Endothelial cell of umbilical vein (primary cell): Measurements from ENCODE around the gene NKX1-1.

Experiments
- CTCF ChIP-seq, 2 donors: IDR thresholded peaks; 1 replicate in 1 of 2; 2 replicates in 1 of 2; pipeline ENCODE4 v1.5.1; 2011; ENCODE audit warnings: low read length in 2 of 2, mild to moderate bottlenecking in 2 of 2, moderate library complexity in 2 of 2, control low read depth in 1 of 2, inconsistent platforms in 1 of 2, low read depth in 1 of 2; ENCODE audit not compliant: insufficient read depth in 1 of 2; ENCODE audit errors: extremely low read depth in 1 of 2
- MAX ChIP-seq: IDR thresholded peaks from 2 replicates; pipeline ENCODE4 v1.6.1; 2011; ENCODE audit not compliant: insufficient read depth, insufficient read length
- POLR2AphosphoS5 ChIP-seq: IDR thresholded peaks from 2 replicates; pipeline ENCODE4 v1.6.1; 2012; ENCODE audit warnings: low read depth, mild to moderate bottlenecking, control low read depth, low read length, moderate library complexity; ENCODE audit not compliant: insufficient read depth

GRCh38 chr4:1401409-1402020 is 4.7 kb downstream of the NKX1-1 start:
- TF ChIP-seq CTCF (IDR thresholded peaks at IDR 0.05; ENCODE audit: extremely low read depth in 1 of 2, insufficient read depth in 1 of 2, low read depth in 1 of 2, low read length in 2 of 2), result no peak
- TF ChIP-seq POLR2AphosphoS5, result no peak
- no peak for TF ChIP-seq MAX
